ENCODE data around the gene COPG2.

Gene COPG2

DNA sequence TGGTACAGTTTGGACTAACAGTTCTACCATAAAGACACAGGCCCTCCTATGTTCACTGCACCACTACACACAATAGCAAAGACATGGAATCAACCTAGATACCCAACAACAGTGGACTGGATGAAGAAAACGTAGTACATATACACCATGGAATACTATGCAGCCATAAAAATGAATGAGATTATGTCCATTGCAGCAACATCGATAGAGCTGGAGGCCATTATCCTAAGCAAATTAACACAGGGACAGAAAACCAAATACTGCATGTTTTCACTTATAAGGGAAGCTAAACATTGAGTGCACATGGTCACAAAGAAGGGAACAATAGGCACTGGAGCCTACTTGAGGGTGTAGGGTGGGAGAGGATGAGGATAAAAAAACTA lies 101.7 kb downstream of the COPG2 start:
- Histone ChIP-seq H3K9me3 (ENCODE audit: insufficient read depth, low read length) (0 out of 2 replicates have a peak, but pooled peaks cover 3% of the 10 kb centered on the region), H3K9ac (ENCODE audit: insufficient read length, low read depth) (no peak overlapping the region), H3K27me3 (ENCODE audit: insufficient read depth, insufficient read length) (no peaks in the 10 kb centered on the region), H3K4me3 (ENCODE audit: insufficient read length, low read depth) (no peak overlapping the region), H3K4me1 (ENCODE audit: insufficient read depth, insufficient read length) (no peaks in the 10 kb centered on the region), H3K36me3 (ENCODE audit: insufficient read depth, insufficient read length, low read length) (peaks cover 2% of the 10 kb centered on the region)
- no peak for DNase-seq (ENCODE audit: low read depth, low spot score)
- TF ChIP-seq YY1 (IDR thresholded peaks at IDR 0.05; ENCODE audit: insufficient read depth, insufficient read length) (no peak), ZNF274 (IDR thresholded peaks at IDR 0.05; ENCODE audit: low read depth, low read length) (no peak), SUZ12 (IDR thresholded peaks at IDR 0.05; ENCODE audit: extremely low read depth, insufficient read depth, insufficient read length) (no peak)

DNA sequence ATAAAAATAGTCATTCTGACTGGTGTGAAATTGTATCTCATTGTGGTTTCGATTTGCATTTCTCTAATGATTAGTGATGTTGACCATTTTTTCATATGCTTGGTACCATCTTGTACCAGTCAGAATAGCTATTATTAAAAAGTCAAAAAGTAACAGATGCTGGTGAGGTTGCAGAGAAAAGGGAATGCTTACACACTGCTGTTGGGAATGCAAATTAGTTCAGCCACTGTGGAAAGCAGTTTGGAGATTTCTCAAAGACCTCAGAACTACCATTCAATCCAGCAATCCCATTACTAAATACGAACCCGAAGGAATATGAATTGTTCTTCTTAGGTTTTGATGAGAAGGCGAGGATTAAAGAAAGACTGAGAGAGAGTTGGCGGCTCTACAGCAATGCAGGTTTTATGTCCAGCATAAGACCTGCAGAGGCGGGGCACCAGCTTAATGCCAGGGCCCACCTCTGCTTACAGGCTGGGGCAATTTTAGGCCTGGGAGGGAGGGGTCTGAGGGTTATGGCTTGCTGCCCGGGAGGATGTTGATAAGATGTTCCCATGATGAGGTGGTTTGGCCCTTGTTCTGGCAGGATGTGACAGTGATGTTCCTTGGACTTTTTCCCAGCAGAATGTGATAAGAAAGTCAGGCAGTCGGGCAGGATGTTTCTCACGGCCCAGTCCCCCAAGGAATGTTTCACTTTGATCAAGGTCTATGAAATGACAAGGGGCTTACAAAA lies 102.2 kb downstream of the COPG2 start:
- TF ChIP-seq SUZ12 (IDR thresholded peaks at IDR 0.05; ENCODE audit: extremely low read depth, insufficient read depth, insufficient read length) (no peak), ZNF274 (IDR thresholded peaks at IDR 0.05; ENCODE audit: low read depth, low read length) (no peak), YY1 (IDR thresholded peaks at IDR 0.05; ENCODE audit: insufficient read depth, insufficient read length) (no peak)
- Histone ChIP-seq H3K36me3 (ENCODE audit: insufficient read depth, insufficient read length, low read length) (peaks cover 2% of the 10 kb centered on the region), H3K9ac (ENCODE audit: insufficient read length, low read depth) (no peak overlapping the region), H3K4me3 (ENCODE audit: insufficient read length, low read depth) (no peak overlapping the region), H3K27me3 (ENCODE audit: insufficient read depth, insufficient read length) (no peaks in the 10 kb centered on the region), H3K9me3 (ENCODE audit: insufficient read depth, low read length) (0 out of 2 replicates have a peak, but pooled peaks cover 3% of the 10 kb centered on the region), H3K4me1 (ENCODE audit: insufficient read depth, insufficient read length) (no peaks in the 10 kb centered on the region)
- no peak for DNase-seq (ENCODE audit: low read depth, low spot score)

DNA sequence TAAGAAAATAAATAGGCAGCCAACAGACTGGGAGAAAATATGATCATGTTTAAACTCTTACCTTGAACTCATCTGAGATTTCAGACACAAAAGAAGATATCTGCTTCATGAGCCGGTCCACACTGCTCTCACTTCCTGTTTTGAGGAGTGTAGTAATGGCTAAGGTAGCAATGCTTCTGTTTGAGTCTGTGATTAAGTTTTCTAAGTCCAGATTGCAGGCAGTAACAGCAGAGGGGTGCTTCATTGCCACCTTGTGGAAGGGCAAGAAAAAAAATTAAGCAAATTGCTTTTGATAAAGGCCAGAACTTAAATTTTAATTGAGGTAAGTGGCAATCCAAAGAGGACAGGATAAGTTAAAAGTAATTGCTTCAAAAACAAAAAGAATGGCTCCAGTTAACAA lies 107.6 kb downstream of the COPG2 start:
- H3K36me3 ChIP-seq (ENCODE audit: insufficient read depth, insufficient read length, low read length), result peaks cover 6% of the 10 kb centered on the region
- no peaks in the 10 kb centered on the region for H3K4me1 ChIP-seq (ENCODE audit: insufficient read depth, insufficient read length)
- no peaks in the 10 kb centered on the region for H3K27me3 ChIP-seq (ENCODE audit: insufficient read depth, insufficient read length)
- TF ChIP-seq ZNF274 (IDR thresholded peaks at IDR 0.05; ENCODE audit: low read depth, low read length) (no peak), SUZ12 (IDR thresholded peaks at IDR 0.05; ENCODE audit: extremely low read depth, insufficient read depth, insufficient read length) (no peak), YY1 (IDR thresholded peaks at IDR 0.05; ENCODE audit: insufficient read depth, insufficient read length) (no peak)
- H3K4me3 ChIP-seq (ENCODE audit: insufficient read length, low read depth), result no peak overlapping the region
- no peaks in the 10 kb centered on the region for H3K9me3 ChIP-seq (ENCODE audit: insufficient read depth, low read length)
- no peak overlapping the region for H3K9ac ChIP-seq (ENCODE audit: insufficient read length, low read depth)
- DNase-seq (ENCODE audit: low read depth, low spot score), result no peak

DNA sequence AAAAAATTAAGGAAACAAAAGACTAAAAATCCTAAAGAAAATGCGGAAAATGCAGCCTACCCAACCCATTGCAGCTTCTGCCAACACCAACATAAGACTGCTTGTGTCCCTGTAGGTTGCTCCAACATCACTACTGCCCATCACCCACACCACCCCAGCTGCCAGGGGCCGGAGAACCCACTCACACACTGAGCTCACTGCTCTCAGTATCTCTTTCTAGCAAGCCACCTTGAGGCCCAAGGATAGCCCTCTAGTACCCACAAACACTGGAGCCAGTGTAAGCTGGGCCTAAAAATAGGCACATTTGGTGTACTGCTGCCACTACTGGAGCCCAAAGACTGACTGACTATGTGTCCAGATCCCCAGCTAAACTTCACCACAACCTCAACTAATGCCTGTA lies 109.4 kb downstream of the COPG2 start:
- H3K4me3 ChIP-seq (ENCODE audit: insufficient read length, low read depth), result no peak overlapping the region
- H3K9ac ChIP-seq (ENCODE audit: insufficient read length, low read depth), result no peak overlapping the region
- no peaks in the 10 kb centered on the region for H3K9me3 ChIP-seq (ENCODE audit: insufficient read depth, low read length)
- no peaks in the 10 kb centered on the region for H3K27me3 ChIP-seq (ENCODE audit: insufficient read depth, insufficient read length)
- H3K4me1 ChIP-seq (ENCODE audit: insufficient read depth, insufficient read length), result no peaks in the 10 kb centered on the region
- H3K36me3 ChIP-seq (ENCODE audit: insufficient read depth, insufficient read length, low read length), result peaks cover 6% of the 10 kb centered on the region
- no peak for TF ChIP-seq ZNF274 (IDR thresholded peaks at IDR 0.05; ENCODE audit: low read depth, low read length)
- TF ChIP-seq SUZ12 (IDR thresholded peaks at IDR 0.05; ENCODE audit: extremely low read depth, insufficient read depth, insufficient read length), result no peak
- no peak for TF ChIP-seq YY1 (IDR thresholded peaks at IDR 0.05; ENCODE audit: insufficient read depth, insufficient read length)
- DNase-seq (ENCODE audit: low read depth, low spot score), result no peak

DNA sequence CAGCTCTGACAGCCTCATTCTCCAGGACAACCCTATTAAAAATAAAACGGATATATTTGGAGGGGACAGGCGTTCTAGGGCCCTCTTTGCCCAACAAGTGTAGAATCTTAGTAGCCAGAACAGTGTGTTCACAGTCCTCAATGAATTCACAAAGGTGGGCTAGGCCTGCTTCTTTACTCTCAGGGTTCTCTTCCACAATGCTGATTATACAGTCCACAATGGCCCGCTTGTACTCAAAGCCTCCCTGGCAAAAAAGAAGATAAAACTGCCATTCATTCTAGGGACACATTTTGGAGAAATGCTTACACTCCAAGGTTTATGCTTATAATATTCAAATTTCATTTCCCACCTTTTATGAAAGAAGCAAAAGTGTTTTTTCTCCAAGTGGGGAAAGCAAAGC lies 114.1 kb downstream of the COPG2 start:
- Histone ChIP-seq H3K9me3 (ENCODE audit: insufficient read depth, low read length) (no peaks in the 10 kb centered on the region), H3K36me3 (ENCODE audit: insufficient read depth, insufficient read length, low read length) (peaks cover 11% of the 10 kb centered on the region), H3K4me3 (ENCODE audit: insufficient read length, low read depth) (no peak overlapping the region), H3K27me3 (ENCODE audit: insufficient read depth, insufficient read length) (no peaks in the 10 kb centered on the region), H3K4me1 (ENCODE audit: insufficient read depth, insufficient read length) (no peaks in the 10 kb centered on the region), H3K9ac (ENCODE audit: insufficient read length, low read depth) (no peak overlapping the region)
- TF ChIP-seq YY1 (IDR thresholded peaks at IDR 0.05; ENCODE audit: insufficient read depth, insufficient read length) (no peak), SUZ12 (IDR thresholded peaks at IDR 0.05; ENCODE audit: extremely low read depth, insufficient read depth, insufficient read length) (no peak), ZNF274 (IDR thresholded peaks at IDR 0.05; ENCODE audit: low read depth, low read length) (no peak)
- no peak for DNase-seq (ENCODE audit: low read depth, low spot score)

DNA sequence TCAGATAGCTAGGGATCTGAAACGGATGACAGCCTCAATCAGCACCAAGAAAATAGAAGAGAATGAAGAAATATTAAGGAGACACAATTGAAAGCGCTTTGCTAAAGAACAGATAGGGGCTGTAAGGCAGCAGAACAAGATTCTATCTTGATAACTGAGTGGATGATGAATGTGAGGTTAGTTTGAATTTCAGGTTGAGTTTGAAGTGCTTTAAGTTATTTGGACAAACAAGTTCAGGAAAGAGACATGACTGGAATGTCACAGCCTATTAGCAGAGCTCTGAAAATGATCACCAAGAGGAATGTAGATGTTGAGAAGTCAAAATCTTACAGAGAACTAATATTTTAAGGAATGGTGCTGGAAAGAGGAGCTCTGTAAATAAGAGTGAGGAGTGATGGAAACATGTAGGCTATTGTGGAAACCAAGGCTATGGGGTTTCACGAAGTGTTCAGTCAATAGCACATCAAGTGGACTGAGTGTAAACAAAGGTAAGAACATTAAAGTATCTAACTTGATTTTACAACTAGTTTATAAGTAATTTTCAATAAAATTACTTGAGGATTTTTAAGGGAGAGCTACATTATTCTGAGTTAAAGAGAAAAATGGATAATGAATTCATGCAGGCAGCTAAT lies 115.0 kb downstream of the COPG2 start:
- no peaks in the 10 kb centered on the region for H3K4me1 ChIP-seq (ENCODE audit: insufficient read depth, insufficient read length)
- no peak overlapping the region for H3K4me3 ChIP-seq (ENCODE audit: insufficient read length, low read depth)
- TF ChIP-seq YY1 (IDR thresholded peaks at IDR 0.05; ENCODE audit: insufficient read depth, insufficient read length) (no peak), ZNF274 (IDR thresholded peaks at IDR 0.05; ENCODE audit: low read depth, low read length) (no peak), SUZ12 (IDR thresholded peaks at IDR 0.05; ENCODE audit: extremely low read depth, insufficient read depth, insufficient read length) (no peak)
- DNase-seq (ENCODE audit: low read depth, low spot score), result no peak
- no peak overlapping the region for H3K9ac ChIP-seq (ENCODE audit: insufficient read length, low read depth)
- H3K36me3 ChIP-seq (ENCODE audit: insufficient read depth, insufficient read length, low read length), result peaks cover 7% of the 10 kb centered on the region
- no peaks in the 10 kb centered on the region for H3K27me3 ChIP-seq (ENCODE audit: insufficient read depth, insufficient read length)
- no peaks in the 10 kb centered on the region for H3K9me3 ChIP-seq (ENCODE audit: insufficient read depth, low read length)

DNA sequence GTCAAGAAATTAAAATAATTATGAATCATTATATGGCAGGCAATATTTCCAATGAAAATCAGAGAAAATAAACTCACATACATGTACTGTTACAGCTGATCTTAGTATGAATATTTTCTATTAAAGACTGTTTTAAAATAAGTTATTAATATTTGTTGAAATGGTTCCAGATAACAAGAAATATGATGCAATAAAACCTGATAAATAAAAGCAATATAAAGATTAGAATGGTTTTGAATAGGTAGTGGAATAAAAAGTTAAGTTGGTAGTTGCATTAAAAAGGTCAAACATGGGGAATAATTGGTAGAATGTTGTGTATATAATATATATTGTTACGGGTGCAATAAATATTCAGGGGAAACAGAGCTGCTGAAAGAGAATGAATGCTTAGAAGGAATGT lies 124.2 kb downstream of the COPG2 start:
- no peaks in the 10 kb centered on the region for H3K27me3 ChIP-seq (ENCODE audit: insufficient read depth, insufficient read length)
- H3K9ac ChIP-seq (ENCODE audit: insufficient read length, low read depth), result no peak overlapping the region
- H3K36me3 ChIP-seq (ENCODE audit: insufficient read depth, insufficient read length, low read length), result peaks cover 17% of the 10 kb centered on the region
- no peaks in the 10 kb centered on the region for H3K4me1 ChIP-seq (ENCODE audit: insufficient read depth, insufficient read length)
- no peak for DNase-seq (ENCODE audit: low read depth, low spot score)
- TF ChIP-seq SUZ12 (IDR thresholded peaks at IDR 0.05; ENCODE audit: extremely low read depth, insufficient read depth, insufficient read length) (no peak), YY1 (IDR thresholded peaks at IDR 0.05; ENCODE audit: insufficient read depth, insufficient read length) (no peak), ZNF274 (IDR thresholded peaks at IDR 0.05; ENCODE audit: low read depth, low read length) (no peak)
- H3K4me3 ChIP-seq (ENCODE audit: insufficient read length, low read depth), result no peak overlapping the region
- H3K9me3 ChIP-seq (ENCODE audit: insufficient read depth, low read length), result no peaks in the 10 kb centered on the region; the same call in 1 of the 2 replicates
